GM19438 (cell line): ENCODE data around the gene TOMM40L.
"Not testable (repeated sequence)": the region's sequence is repeated elsewhere in the genome, so short reads cannot be mapped to it uniquely, and the experiment has no call there.

Experiments used
- ATAC-seq: cut with Tn5 transposase; IDR thresholded peaks from one replicate; pipeline ENCODE4 v1.9.1; 2021; ENCODE audit warnings: low read depth; ENCODE audit not compliant: unreplicated experiment

TOMM40L gene

GRCh38 chr1:161250100-161250499 lies 24.2 kb downstream of the TOMM40L start:
- not testable (repeated sequence) for ATAC-seq

GRCh38 chr1:161250829-161251228 lies 25.0 kb downstream of the TOMM40L start:
- no peak for ATAC-seq

GRCh38 chr1:161251579-161251978 lies 25.7 kb downstream of the TOMM40L start:
- ATAC-seq, result no peak

GRCh38 chr1:161255302-161255701 lies 29.4 kb downstream of the TOMM40L start:
- ATAC-seq, result not testable (repeated sequence)

GRCh38 chr1:161255955-161256520 lies 30.2 kb downstream of the TOMM40L start:
- ATAC-seq, result not testable (repeated sequence)

- ATAC-seq, result not testable (repeated sequence)
These were observed 31.2 kb downstream of the TOMM40L start for GRCh38 chr1:161257109-161257508.

- ATAC-seq, result peak; percentile 62
These were observed 32.8 kb downstream of the TOMM40L start, which contains the start of gene PCP4L1 for GRCh38 chr1:161258439-161259344. Gene PCP4L1 (plus strand): TSS chr1:161258745. CDS start chr1:161258975, 230 bp downstream.

- ATAC-seq, result no peak
These were observed 33.5 kb downstream of the TOMM40L start for GRCh38 chr1:161259345-161259702.

- ATAC-seq, result no peak
These were observed 33.9 kb downstream of the TOMM40L start for GRCh38 chr1:161259765-161260164.

GRCh38 chr1:161260376-161261260 lies 34.8 kb downstream of the TOMM40L start:
- peak; percentile 30 for ATAC-seq

GRCh38 chr1:161261261-161262235 lies 35.7 kb downstream of the TOMM40L start:
- ATAC-seq, result peak; percentile 56

- no peak for ATAC-seq
These were observed 39.4 kb downstream of the TOMM40L start for GRCh38 chr1:161265305-161265704.

- ATAC-seq, result no peak
These were observed 40.3 kb downstream of the TOMM40L start for GRCh38 chr1:161266202-161266601.

- ATAC-seq, result no peak
These were observed 41.0 kb downstream of the TOMM40L start for GRCh38 chr1:161266836-161267235.

- no peak for ATAC-seq
These were observed 41.5 kb downstream of the TOMM40L start for GRCh38 chr1:161267321-161267720.

GRCh38 chr1:161273402-161273801 lies 47.5 kb downstream of the TOMM40L start:
- no peak for ATAC-seq

- no peak for ATAC-seq
These were observed 49.0 kb downstream of the TOMM40L start for GRCh38 chr1:161274874-161275273.
